ENCODE results near the gene ANKRD11.
A peak's percentile ranks its signal among the peaks of the same experiment; 100 is the strongest.
"Not testable (repeated sequence)": the region's sequence is repeated elsewhere in the genome, so short reads cannot be mapped to it uniquely, and the experiment has no call there.

Gene ANKRD11

DNA sequence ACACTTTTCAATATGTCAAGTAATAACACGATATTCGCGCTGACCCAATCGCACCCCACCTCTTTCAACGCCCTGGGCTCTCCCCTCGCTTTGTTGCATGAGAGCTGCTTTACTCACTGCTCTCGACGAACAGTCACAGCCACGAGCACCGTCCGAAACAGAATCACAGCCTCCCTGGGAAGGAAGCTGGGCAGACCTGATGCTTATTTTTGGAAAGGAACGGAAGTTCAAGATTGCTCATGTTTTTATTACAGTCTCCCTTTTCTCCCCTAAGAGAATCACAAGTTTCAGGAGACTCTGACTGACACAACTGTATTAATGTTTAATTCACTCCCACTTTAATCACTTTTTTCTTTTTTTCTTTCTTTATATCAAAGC lies 67.8 kb downstream of the ANKRD11 start:
- Mint-ChIP-seq H3K27me3 (no peaks in the 10 kb centered on the region), H3K36me3 (peaks cover 8% of the 10 kb centered on the region), H3K4me1 (peaks cover 86% of the 10 kb centered on the region), H3K27ac (peak overlapping the region; percentile 86), H3K4me3 (peak overlapping the region; percentile 69), H3K9me3 (no peaks in the 10 kb centered on the region)

DNA sequence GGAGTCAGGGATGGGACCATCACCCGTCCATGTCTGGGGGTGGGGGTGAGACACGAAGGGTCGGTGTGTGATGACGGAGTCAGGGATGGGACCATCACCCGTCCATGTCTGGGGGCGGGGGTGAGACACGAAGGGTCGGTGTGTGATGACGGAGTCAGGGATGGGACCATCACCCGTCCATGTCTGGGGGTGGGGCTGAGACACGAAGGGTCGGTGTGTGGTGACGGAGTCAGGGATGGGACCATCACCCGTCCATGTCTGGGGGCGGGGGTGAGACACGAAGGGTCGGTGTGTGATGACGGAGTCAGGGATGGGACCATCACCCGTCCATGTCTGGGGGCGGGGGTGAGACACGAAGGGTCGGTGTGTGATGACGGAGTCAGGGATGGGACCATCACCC lies 69.1 kb downstream of the ANKRD11 start:
- H3K36me3 Mint-ChIP-seq, H3K4me3 Mint-ChIP-seq, H3K27me3 Mint-ChIP-seq, H3K9me3 Mint-ChIP-seq, H3K27ac Mint-ChIP-seq: not testable (repeated sequence)
- peaks cover 83% of the 10 kb centered on the region for H3K4me1 Mint-ChIP-seq

DNA sequence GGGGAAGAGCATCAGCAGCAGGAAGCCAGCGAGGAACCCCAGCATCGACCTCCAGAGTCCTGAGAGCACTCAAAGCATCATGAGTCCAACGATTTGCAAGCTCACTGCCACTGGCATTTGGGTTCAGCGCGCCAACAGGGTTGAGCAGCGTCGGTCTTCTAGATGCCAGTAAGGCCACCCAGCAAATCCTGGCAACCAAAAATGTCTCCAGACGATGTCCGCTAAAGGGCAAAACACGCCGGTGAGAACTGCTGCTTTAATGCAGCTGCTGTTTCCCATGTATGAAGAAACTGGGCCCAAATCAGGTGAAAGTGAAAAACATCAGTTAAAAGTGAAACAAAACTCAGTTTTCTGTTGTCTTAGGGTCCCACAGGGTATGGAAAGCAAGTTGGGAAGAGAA lies 70.2 kb downstream of the ANKRD11 start:
- Mint-ChIP-seq H3K9me3 (no peaks in the 10 kb centered on the region), H3K36me3 (peaks cover 4% of the 10 kb centered on the region), H3K27ac (peak overlapping the region; percentile 62), H3K4me1 (peaks cover 79% of the 10 kb centered on the region), H3K4me3 (peak overlapping the region; percentile 57), H3K27me3 (no peaks in the 10 kb centered on the region)

DNA sequence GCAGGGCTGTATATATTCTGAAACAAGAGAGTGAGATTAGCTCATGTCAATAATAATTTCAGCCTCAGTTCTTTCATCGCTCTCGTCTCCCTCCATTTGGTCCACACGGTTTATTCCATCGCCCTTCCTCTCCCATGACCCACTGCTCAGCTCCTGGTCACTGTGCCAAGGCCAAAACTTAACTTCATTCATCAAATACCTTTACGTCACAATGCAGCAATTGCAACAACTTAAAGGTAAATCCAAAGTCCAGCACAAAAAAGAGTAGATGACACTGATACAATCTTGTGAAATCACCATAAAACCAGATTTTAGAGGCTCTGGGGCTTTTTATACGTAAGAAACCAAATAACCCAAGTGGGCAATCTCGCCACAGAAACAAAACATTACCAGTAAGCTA lies 72.0 kb downstream of the ANKRD11 start:
- H3K4me1 Mint-ChIP-seq: peaks cover 73% of the 10 kb centered on the region
- peak overlapping the region; percentile 90 for H3K27ac Mint-ChIP-seq

DNA sequence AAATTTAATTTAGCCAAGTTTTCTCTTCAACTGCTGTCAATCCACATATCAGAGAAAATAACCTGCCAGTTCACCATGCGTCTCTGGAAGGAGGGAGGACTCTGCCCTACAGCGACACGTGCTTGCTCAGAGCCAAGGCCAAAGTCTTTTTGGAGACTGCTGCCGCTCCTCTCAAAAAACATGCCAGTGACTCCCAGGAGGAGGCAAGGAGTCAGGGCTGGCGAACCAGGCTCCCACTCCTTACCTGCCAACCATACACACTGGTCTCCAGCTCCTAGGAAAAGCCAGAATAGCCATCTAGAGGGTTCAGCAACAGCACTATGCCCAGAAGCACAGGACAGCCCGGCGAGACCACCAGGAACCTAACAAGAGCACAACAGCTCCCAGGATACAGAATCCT lies 73.0 kb downstream of the ANKRD11 start:
- no peaks in the 10 kb centered on the region for H3K27me3 Mint-ChIP-seq
- H3K27ac Mint-ChIP-seq: peak overlapping the region; percentile 46
- H3K9me3 Mint-ChIP-seq: no peaks in the 10 kb centered on the region
- H3K4me3 Mint-ChIP-seq: no peak overlapping the region
- peaks cover 73% of the 10 kb centered on the region for H3K4me1 Mint-ChIP-seq
- peaks cover 2% of the 10 kb centered on the region for H3K36me3 Mint-ChIP-seq

More for the DNA sequence above, 72.0 kb downstream of the ANKRD11 start:
- Mint-ChIP-seq H3K9me3 (no peaks in the 10 kb centered on the region), H3K4me3 (no peak overlapping the region), H3K27me3 (no peaks in the 10 kb centered on the region), H3K36me3 (peaks cover 2% of the 10 kb centered on the region)

DNA sequence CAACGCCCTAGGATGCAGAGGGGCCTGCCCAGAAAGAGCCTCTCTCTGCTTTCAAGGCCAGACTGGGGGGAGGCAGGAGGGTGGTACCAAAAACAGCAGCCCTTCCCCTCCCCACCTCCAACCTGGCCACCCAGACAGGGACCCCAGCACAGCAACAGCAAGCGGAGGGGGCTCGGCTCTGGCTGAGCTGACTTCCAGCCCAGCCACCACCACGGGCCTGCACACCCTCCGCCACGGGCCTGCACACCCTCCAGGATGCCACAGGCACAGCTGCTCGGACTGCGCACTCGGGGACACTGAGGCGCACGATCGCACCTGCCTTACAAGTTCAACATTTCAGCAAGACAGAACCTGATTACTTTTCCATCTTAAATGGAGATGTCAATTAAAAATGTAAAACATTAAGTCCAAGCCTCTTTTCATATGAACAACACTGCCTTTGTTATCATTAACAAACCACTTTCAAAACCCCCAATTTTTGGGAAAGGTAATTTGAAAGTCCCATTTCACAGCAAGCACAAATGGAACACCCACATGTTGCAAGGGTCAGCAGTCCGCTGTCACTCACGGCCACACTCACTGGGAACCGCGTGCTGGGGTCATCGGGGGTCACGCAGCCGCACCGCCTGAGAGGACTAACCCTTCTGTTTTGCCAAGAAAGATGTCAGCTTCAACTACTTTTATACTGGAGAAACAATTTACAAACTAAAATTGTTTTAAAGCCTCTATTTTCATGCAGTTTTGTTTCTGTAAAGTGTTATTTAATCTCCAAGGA lies 76.4 kb downstream of the ANKRD11 start:
- H3K27ac Mint-ChIP-seq: peak overlapping the region; percentile 55
- H3K27me3 Mint-ChIP-seq: no peaks in the 10 kb centered on the region
- peaks cover 2% of the 10 kb centered on the region for H3K36me3 Mint-ChIP-seq
- peaks cover 76% of the 10 kb centered on the region for H3K4me1 Mint-ChIP-seq
- peak overlapping the region; percentile 4 for H3K4me3 Mint-ChIP-seq
- no peaks in the 10 kb centered on the region for H3K9me3 Mint-ChIP-seq

DNA sequence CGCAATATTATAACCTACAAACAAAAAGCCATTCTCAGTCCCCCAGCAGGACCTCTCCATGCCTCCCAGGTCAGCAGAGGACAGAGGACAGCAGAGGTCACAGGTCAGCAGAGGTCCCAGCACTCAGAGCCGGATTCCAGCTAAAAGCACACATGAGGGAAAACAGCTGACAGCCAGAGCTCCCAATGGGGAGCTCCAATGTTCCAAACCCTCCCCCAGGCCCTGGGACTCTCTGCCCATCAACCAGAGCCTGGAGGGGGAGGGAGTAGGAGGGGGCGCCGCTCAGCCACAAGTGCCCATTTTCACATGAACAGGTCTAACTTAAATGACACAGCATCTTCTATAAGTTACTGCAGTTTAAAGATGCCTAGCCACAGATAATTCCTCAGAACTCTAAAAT lies 77.5 kb downstream of the ANKRD11 start:
- peaks cover 80% of the 10 kb centered on the region for H3K4me1 Mint-ChIP-seq
- H3K36me3 Mint-ChIP-seq: no peaks in the 10 kb centered on the region
- no peak overlapping the region for H3K27ac Mint-ChIP-seq
- no peak overlapping the region for H3K4me3 Mint-ChIP-seq
- no peaks in the 10 kb centered on the region for H3K9me3 Mint-ChIP-seq
- H3K27me3 Mint-ChIP-seq: no peaks in the 10 kb centered on the region

DNA sequence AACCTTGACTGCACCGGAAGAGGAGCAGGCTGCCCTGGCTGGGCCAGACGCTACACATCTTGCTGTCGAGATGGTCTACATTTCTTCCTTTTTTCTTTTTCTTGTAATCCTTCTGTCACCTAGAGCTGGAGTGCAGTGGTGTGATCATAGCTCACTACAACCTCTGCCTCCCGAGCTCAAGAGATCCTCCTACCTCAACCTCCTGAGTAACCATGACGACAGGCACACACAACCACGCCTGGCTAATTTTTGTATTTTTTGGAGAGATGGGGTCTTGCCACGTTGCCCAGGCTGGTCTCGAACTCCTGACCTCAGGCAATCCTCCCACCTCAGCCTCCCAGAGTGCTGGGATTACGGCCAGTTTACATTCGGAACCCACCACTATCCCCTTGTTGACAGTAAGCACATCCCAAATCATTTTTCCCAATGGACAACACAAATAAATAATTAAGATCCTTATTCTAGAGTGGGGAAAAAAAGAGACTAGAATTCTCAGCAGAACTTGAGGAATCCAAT lies 79.0 kb downstream of the ANKRD11 start:
- H3K27ac Mint-ChIP-seq: peak overlapping the region; percentile 94
- no peaks in the 10 kb centered on the region for H3K9me3 Mint-ChIP-seq
- H3K27me3 Mint-ChIP-seq: no peaks in the 10 kb centered on the region
- H3K36me3 Mint-ChIP-seq: no peaks in the 10 kb centered on the region
- H3K4me3 Mint-ChIP-seq: peak overlapping the region; percentile 77
- peaks cover 82% of the 10 kb centered on the region for H3K4me1 Mint-ChIP-seq

DNA sequence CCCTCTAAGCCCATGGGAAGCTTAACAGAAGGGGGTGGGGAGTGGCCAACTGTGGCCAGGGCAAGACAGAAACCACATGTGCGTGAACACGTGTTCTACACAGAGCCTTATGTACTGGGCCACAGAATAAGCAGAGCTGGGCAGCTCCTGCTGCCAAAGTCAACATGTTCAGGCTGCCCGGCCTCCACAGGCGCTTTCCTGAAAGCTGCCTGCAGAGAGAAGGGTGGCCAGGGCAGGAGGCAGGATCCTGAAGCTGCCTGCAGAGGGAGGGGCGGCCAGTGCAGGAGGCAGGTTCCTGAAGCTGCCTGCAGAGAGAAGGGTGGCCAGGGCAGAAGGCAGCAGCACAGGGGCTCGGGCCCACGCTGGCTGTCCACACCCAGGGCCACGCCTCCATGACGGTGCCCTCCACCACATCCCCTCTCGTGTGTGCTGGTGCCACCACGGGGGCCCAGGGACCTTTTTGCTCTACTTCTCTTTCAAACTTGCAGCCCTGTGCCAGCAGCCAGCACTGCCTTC lies 79.5 kb downstream of the ANKRD11 start:
- H3K4me1 Mint-ChIP-seq: peaks cover 83% of the 10 kb centered on the region
- no peaks in the 10 kb centered on the region for H3K36me3 Mint-ChIP-seq
- H3K27ac Mint-ChIP-seq: peak overlapping the region; percentile 94
- H3K4me3 Mint-ChIP-seq: peak overlapping the region; percentile 77
- no peaks in the 10 kb centered on the region for H3K27me3 Mint-ChIP-seq
- no peaks in the 10 kb centered on the region for H3K9me3 Mint-ChIP-seq

DNA sequence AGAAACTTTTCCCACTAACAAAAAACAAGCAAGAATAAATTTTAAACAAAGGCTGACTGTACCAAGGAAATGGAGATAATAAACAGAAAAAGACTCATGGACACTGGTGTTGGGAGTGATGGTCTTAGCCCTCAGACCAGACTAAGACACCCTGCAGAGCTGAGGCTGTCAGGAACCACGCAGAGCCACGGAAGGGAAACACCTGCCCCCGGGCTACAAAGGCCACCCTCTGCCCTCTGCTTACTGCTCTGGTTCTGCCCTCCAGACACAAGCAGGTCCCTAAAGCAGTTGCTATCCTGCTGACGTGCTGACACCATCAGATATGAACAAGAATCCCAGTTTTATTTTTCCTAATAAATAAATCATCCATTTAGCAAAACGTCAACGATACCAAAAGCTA lies 80.0 kb downstream of the ANKRD11 start:
- H3K9me3 Mint-ChIP-seq: no peaks in the 10 kb centered on the region
- no peaks in the 10 kb centered on the region for H3K27me3 Mint-ChIP-seq
- H3K4me3 Mint-ChIP-seq: peak overlapping the region; percentile 26
- no peaks in the 10 kb centered on the region for H3K36me3 Mint-ChIP-seq
- H3K4me1 Mint-ChIP-seq: peaks cover 85% of the 10 kb centered on the region
- peak overlapping the region; percentile 51 for H3K27ac Mint-ChIP-seq

DNA sequence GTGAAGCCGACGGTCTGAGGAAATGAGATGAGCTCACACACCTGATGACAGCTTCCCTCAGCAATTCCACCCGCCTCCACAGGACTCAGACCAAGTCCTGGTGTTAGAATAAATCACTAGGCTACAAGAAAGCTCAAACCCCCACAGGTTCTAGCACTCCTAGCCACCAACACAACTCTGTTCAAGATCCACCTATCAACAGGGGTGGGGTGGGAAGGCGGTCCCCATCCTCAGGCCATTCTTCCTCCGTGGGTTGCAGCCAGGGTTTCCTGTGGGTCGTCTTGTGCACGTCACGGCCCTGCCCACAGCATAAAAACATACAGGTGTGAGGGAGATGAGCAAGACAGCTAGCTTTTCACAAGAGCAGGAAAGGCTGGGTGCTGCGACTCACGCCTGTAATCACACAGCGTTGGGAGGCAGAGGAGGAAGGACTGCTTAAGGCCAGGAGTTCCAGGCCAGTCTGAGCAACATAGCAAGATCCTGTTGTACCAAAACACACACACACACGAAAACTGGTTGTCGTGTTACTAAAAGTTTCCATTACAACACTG lies 81.1 kb downstream of the ANKRD11 start:
- Mint-ChIP-seq H3K9me3 (no peaks in the 10 kb centered on the region), H3K27ac (peak overlapping the region; percentile 90), H3K27me3 (no peaks in the 10 kb centered on the region), H3K4me1 (peaks cover 86% of the 10 kb centered on the region), H3K36me3 (no peaks in the 10 kb centered on the region), H3K4me3 (peak overlapping the region; percentile 69)

DNA sequence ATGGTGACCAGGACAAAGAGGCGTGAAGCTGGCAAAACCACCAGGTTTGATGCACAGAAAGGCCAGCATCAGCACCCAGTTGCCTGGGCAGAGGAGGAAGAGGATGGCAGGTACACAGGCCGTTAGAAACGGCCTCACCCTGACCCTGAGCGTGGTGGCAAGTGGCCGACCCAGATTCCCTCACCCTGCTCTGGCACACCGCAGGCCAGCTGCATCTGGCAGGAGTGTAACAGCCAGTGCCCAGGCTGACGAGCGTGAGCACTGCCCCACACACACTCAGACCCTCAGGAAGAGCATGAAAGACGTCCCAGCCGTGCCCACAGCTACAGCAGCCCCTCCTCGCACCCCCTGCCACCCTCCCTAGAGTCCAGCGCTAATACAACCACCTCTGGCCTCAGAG lies 82.0 kb downstream of the ANKRD11 start:
- no peaks in the 10 kb centered on the region for H3K27me3 Mint-ChIP-seq
- peak overlapping the region; percentile 72 for H3K27ac Mint-ChIP-seq
- no peaks in the 10 kb centered on the region for H3K36me3 Mint-ChIP-seq
- peak overlapping the region; percentile 69 for H3K4me3 Mint-ChIP-seq
- H3K9me3 Mint-ChIP-seq: no peaks in the 10 kb centered on the region
- H3K4me1 Mint-ChIP-seq: peaks cover 90% of the 10 kb centered on the region

DNA sequence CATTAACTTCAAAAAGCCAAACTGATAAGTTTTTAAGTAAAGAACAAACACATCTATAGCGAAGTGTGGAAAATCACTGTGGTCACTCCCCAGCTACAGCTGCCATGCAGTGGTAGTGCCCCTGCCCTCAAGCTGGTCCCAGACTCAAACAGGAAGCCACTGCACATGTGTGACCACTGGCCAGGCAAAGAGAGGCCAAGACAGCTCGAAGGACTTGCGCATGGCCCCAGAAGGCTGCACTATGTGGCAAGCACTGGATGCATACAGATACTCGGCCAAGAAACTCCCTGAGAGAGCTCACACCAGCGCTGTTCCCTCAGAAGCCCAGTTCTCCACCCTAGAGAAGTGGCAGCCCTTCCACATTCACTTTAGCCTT lies 82.4 kb downstream of the ANKRD11 start:
- Mint-ChIP-seq H3K36me3 (no peaks in the 10 kb centered on the region), H3K27me3 (no peaks in the 10 kb centered on the region), H3K27ac (peak overlapping the region; percentile 72), H3K4me3 (peak overlapping the region; percentile 69), H3K4me1 (peaks cover 90% of the 10 kb centered on the region), H3K9me3 (no peaks in the 10 kb centered on the region)

DNA sequence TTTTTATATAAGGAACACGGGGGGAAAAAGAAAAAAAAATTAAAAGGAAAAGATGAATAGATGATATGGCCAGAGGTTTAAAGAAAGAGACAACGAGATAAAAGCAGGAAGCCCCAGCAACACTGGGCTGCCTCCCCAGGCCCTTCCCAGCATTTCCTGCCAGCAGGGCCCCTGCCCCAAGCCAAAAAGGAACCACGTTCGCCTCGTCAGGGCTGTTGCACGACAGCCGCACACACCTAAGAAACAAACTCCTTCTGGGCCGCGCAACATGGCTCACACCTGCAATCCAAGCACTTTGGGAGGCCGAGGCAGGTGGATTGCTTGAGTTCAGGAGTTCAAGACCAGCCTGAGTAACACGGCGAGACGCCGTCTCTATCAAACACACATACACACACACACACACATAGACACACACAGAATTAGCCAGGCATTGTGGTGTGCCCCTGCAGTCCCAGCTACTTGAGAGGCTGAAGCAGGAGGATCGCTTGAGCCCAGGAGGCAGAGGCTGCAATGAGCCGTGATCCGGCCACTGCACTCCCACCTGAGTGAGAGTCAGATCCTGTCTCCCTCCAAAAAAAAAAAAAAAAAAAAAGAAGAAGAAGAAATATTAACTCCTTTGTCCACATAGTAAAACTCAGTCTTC lies 83.0 kb downstream of the ANKRD11 start:
- Mint-ChIP-seq H3K9me3 (no peaks in the 10 kb centered on the region), H3K27ac (peak overlapping the region; percentile 72), H3K4me1 (peaks cover 86% of the 10 kb centered on the region), H3K36me3 (no peaks in the 10 kb centered on the region), H3K4me3 (peak overlapping the region; percentile 69), H3K27me3 (no peaks in the 10 kb centered on the region)

DNA sequence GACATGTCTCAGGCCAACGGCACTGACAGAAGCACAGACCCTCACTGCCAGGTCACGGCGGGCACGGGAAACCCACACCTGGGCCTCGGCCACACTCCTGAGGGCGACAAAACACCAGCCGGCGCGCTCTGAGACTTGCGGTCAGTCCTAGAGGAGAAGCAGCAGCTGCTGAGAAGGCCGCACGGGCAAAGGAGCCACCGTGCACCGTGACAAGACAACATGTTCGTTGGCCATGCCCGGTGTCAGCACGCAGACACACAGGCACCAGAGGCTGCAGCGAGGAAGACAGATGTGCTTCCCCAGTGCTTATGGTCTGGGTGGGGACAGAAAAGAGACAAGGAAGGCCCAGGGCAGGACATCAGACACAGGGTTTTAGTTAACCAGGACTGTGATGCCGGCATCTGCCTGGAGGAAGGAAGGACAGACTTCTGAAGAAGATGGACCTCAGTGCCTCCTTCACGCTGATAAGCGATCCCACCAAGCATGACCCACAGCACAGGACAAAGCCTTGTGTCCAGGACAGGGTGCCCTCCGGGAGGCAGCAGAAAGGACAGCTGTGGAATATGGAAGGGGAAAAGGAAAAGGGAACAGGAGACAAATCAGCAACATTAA lies 84.0 kb downstream of the ANKRD11 start:
- H3K4me3 Mint-ChIP-seq: peak overlapping the region; percentile 77
- peak overlapping the region; percentile 70 for H3K27ac Mint-ChIP-seq

More for the DNA sequence above, 84.0 kb downstream of the ANKRD11 start:
- H3K36me3 Mint-ChIP-seq: no peaks in the 10 kb centered on the region
- H3K4me1 Mint-ChIP-seq: peaks cover 89% of the 10 kb centered on the region
- H3K9me3 Mint-ChIP-seq: no peaks in the 10 kb centered on the region
- no peaks in the 10 kb centered on the region for H3K27me3 Mint-ChIP-seq
